GM19455 (cell line): ENCODE results near the gene MKRN2.
A peak's percentile ranks its signal among the peaks of the same experiment; 100 is the strongest.
"Not testable (repeated sequence)": the region's sequence is repeated elsewhere in the genome, so short reads cannot be mapped to it uniquely, and the experiment has no call there.

Experiments
- ATAC-seq: cut with Tn5 transposase; IDR thresholded peaks from one replicate; pipeline ENCODE4 v1.9.1; 2021; ENCODE audit not compliant: unreplicated experiment

The MKRN2 gene

GRCh38 chr3:12556690-12557472, at the start of gene MKRN2:
MKRN2 (plus strand) TSS chr3:12557087; CDS start chr3:12557151, 64 bp downstream.
- peak; percentile 77 for ATAC-seq

- no peak for ATAC-seq
Observed at GRCh38 chr3:12507591-12508281, 49.2 kb upstream of the MKRN2 start.

- ATAC-seq = no peak
Observed at GRCh38 chr3:12508291-12508700, 48.6 kb upstream of the MKRN2 start.

GRCh38 chr3:12509466-12509865, 47.4 kb upstream of the MKRN2 start:
- no peak for ATAC-seq

GRCh38 chr3:12512534-12513118, 44.3 kb upstream of the MKRN2 start:
- no peak for ATAC-seq

- ATAC-seq = no peak
Observed at GRCh38 chr3:12513694-12514446, 43.0 kb upstream of the MKRN2 start.

GRCh38 chr3:12515631-12516030, 41.3 kb upstream of the MKRN2 start:
- ATAC-seq = no peak

- no peak for ATAC-seq
Observed at GRCh38 chr3:12516873-12517272, 40.0 kb upstream of the MKRN2 start.

GRCh38 chr3:12518261-12519028, 38.4 kb upstream of the MKRN2 start:
- ATAC-seq = no peak

GRCh38 chr3:12521010-12521409, 35.9 kb upstream of the MKRN2 start:
- ATAC-seq = no peak

GRCh38 chr3:12522721-12523120, 34.2 kb upstream of the MKRN2 start:
- no peak for ATAC-seq

GRCh38 chr3:12527757-12528143, 29.1 kb upstream of the MKRN2 start:
- no peak for ATAC-seq

- no peak for ATAC-seq
Observed at GRCh38 chr3:12532182-12532581, 24.7 kb upstream of the MKRN2 start.

- ATAC-seq = no peak
Observed at GRCh38 chr3:12536423-12536822, 20.5 kb upstream of the MKRN2 start.

GRCh38 chr3:12541625-12542024, 15.3 kb upstream of the MKRN2 start:
- ATAC-seq = no peak

GRCh38 chr3:12543497-12543896, 13.4 kb upstream of the MKRN2 start:
- ATAC-seq = not testable (repeated sequence)

- ATAC-seq = no peak
Observed at GRCh38 chr3:12544652-12545472, 12.0 kb upstream of the MKRN2 start.

- ATAC-seq = no peak
Observed at GRCh38 chr3:12545473-12545791, 11.5 kb upstream of the MKRN2 start, which contains the start of gene MKRN2OS. MKRN2OS (minus strand) TSS chr3:12545499; CDS start chr3:12545464, 35 bp downstream.

GRCh38 chr3:12549971-12550760, 6.7 kb upstream of the MKRN2 start:
- ATAC-seq = no peak
